Umbilical cord (tissue), 2 donors: Measurements from ENCODE around the gene OR6V1. TPM values are rescaled to one million over a fixed set of nuclear protein-coding genes. Genes with fewer than 3 reads are reported as not detected.
"Not testable (repeated sequence)": the region's sequence is repeated elsewhere in the genome, so short reads cannot be mapped to it uniquely, and the experiment has no call there.

Source experiments
- DNase-seq: peaks from one replicate; pipeline ENCODE4 v3.0.0-alpha.2; 2015; ENCODE audit warnings: low spot score
- total RNA-seq: library from RNA; depleted of rRNA; stranded (reverse); fragments of >200 nt; gene quantifications from one replicate; pipeline ENCODE4 v1.2.3, GENCODE V29; 2014; ENCODE audit warnings: low replicate concordance; ENCODE audit not compliant: insufficient read depth

OR6V1 gene
- total RNA-seq, 1 donor from 2014 or later = 1.7 TPM

DNA sequence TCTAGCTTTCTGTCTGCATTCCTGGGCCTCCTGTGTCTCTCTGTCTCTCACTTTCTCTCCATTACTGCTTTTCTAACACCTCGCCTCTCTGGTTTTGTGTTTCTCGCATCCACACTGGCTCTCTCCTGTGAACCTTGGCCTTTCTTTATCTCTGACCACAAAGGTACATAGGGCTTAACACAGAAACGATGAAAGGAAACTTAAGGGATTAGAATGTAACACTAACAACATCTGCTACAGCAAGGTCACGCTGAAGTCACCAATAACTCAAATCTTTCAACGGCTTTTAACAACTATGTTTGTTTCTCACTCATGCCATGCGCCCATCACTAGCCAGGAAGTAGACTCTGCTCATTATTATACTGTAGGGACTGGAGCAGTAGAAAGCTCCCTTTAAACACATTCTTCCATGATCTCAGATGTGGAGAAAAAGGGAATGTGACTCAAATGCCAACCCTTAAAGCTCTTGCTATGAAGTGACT lies 9.3 kb upstream of the OR6V1 start:
- DNase-seq = no peak

DNA sequence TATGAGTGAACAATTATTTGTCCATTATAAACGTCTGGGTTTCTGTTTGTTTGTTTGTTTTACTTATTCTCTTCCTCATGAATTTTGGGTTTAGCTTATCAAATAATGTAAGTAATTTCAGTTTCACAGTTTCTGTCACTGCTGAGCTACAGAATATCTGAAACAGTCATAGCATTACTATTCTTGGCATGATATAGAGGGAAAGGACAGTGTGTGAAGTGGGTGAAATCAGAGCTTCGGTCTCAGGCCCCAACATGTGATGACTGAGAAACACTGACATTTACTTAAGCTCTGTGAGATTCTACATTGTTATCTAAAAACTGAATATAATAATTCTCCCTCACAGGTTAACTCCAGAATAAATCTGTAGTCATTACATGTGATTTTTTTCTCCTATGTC lies 8.8 kb upstream of the OR6V1 start:
- DNase-seq = no peak

DNA sequence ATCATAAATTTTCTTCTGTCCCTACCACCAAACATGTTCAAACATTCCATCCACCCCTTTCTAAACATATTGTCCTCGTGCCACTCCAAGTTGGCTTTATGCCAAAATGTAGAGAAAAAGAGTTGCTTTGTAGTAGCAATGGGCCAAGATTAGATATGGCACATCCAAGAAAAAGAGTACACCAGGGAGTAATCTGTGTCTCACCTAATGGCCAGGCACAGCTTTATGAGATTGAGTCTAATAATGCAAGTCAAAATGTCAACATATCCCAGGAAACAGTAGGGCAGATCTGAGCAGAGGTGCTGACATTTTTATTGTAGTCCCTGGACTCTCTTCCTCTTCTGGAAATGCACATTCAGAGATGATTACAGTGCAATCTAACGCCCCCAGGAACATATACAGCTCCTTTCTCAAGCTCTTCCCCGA lies 5.7 kb upstream of the OR6V1 start:
- no peak for DNase-seq

DNA sequence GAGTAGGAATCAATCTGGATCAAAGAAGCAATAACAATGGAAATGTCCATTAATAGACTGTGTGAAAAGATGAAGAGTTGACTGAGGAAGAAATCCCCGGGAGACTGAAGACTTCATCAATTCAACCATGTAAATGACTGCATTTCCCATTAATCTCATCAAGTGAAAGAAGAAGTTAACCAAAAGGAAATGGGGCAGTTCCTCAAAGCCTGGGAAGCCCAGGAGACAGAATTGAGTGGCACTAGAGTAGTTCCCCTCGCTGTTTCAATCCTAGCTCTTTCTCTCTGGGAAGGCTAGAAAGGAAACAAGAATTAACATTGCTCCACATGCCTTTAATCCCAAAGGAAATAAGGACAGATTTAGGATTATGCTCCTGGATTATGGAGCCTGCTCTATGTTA lies 4.8 kb upstream of the OR6V1 start:
- DNase-seq = no peak

DNA sequence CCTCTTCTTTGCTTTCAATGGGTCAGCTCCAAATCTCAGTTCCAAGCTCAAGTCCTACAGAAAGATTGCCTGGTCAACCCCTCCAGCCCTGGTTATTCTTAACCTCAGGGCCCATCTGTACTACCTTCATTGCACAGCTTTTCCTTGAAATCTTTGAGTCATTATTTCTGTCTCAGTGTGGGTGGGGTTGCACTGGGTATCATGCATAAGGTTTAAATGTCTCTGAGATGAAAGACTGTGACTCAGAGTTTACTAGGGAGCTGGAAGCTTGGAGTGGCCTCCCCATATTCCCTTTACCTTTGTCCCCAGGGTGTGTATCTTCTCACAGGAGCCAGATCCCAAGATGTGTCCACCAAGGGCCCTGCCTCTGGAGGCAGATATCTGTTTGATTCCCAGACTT lies 3.3 kb upstream of the OR6V1 start:
- DNase-seq = no peak

DNA sequence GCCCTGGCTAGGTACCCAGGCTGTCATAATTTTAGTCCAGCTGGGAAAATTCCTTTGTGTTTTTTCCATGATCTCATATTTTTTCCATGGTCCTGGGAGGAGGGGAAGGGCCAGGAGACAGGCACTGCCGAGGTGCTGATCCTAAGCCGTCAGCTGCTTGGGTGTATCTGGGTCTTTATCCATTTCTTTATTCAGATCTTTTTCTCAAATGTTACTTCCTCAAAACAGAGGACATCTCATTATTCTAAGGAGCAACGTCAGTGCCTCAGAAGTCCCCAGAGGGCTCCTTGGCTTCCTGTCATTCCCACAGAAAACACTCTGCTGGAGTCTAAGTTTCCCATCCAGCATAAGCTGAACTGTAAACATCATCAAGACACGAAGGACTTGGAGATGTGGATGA lies 2.8 kb upstream of the OR6V1 start:
- no peak for DNase-seq

DNA sequence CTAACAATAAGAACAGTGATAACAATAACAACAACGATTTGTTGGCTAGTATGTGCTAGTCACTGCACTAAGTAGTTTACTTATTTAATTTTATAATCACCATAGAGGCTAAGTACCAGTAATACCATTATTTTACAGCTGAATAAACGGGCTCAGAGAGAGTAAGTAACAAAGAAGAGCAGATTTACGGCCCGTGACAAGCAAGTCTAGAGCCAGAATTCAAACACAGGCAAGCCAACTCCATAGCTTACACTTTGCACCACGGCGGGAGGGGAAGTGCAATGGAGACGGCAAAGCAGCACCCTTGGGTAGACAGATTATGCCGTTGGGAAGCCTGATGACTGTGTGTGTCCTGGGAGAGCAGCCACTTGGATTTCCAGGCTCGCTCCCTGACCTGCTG lies 1.2 kb upstream of the OR6V1 start:
- no peak for DNase-seq

DNA sequence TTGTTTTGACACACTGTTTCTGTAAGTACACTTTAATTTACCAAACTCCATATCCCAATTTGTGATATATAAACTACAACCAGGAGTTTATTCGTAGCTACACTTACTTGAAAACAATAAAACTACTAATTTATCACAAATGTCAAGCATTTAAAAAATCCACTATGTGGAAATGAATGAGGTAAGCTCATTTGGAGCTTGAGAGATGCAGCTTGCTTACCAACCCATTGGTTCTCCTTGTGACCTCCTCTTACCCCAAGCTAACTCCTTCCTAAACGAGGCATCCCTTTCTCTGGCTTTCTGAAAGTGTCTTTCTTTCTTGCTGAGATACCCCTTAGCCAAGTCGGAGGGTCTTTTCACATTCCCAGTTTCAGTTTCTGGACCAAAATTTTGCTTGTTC lies 2.5 kb downstream of the OR6V1 start:
- DNase-seq = no peak

DNA sequence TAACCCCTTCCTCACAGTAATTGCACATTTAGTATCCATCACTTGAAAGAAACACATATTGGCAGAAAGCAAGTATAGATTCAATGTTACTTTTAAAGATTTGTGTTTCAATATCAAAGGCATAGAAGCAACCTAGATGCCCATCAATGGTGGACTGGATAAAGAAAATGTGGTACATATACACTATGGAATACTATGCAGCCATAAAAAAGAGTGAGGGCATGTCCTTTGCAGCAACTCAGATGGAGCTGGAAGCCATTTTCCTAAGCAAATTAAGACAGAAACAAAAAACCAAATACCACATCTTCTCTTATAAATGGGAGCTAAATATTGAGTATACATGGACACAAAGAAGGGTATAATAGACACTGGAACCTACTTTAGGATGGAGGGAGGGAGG lies 3.6 kb downstream of the OR6V1 start:
- no peak for DNase-seq

DNA sequence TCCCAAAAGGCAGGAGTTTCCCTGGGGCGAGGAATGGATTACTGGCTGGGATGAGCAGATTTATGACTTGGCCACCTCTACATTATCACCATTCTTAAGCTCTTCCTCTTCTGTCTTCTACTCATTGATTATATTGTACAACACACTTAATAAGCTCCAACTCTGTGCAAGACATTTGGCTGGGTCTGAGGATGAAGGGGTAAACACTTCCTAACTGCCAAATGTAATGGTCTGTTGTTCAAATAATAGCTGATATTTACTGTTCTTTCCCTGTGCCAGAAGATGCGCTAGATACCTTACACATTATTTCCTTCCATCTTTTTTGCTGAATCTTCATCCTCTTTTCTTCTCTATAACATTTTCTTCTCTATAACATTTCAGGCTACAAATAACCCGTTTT lies 11.6 kb downstream of the OR6V1 start:
- DNase-seq = no peak

DNA sequence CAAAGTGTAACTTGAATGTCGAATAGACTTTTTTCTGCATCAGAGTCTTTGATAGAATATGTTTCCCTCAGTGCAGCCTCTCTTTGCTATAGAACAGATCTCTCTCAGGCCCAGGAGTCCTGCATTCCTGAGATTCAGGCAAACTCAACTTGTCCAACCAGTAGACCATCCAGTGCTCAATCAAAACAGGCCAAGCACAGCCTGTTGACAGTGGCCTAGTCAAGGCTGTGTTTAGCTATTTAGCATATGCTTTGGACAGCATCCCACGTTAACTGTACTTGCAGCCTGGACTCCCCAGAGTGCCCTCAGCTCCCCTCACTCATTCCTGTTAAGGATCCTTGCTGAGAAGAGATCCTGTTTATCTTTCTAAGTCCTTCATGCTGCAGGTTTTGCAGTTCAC lies 16.3 kb downstream of the OR6V1 start:
- peak; percentile 10 for DNase-seq

DNA sequence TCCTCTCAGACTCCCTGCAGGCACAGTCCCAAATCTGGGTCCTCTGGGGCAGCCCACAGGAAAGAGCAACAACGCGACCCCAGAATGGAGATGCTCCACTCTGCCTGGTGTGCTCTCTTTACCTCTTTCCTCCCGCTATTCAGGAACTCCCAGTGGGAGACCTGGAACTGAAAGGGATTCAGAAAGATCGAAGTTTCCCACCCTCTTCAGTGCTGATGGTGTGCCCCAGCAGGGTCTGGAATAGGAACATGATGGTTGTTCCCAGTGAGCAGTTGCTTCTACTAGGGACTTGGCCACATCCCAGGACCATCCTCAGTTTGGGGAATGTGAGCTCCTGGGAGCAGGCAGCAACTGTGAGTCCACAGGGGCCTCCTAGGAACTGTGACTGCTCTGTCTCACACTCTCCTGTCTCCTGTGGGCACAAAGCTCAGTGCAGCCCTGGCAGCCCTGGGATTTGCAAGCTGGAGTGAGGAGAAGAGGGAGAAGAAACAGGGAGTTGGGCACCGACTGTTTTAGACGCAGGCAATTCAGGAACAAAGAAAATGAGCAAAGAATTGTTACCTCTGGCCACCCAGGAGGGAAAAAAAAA lies 17.9 kb downstream of the OR6V1 start:
- DNase-seq = no peak

DNA sequence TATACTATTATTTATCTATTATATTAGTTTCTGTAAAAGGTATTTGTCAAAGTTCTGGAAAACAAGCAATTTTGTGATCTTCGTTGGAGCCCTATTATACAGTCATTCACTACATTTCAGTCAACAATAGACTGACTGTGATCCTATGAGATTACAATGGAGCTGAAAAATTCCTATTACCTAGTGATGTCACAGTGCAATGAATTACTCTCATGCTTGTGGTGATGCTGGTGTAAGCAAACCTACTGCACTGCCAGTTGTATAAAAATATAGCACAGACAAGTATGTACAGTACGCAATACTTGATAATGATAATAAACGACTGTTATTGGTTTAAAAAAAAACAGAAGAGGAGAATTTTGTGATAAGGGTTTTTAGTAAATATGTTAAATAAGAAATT lies 21.4 kb downstream of the OR6V1 start:
- DNase-seq = no peak

DNA sequence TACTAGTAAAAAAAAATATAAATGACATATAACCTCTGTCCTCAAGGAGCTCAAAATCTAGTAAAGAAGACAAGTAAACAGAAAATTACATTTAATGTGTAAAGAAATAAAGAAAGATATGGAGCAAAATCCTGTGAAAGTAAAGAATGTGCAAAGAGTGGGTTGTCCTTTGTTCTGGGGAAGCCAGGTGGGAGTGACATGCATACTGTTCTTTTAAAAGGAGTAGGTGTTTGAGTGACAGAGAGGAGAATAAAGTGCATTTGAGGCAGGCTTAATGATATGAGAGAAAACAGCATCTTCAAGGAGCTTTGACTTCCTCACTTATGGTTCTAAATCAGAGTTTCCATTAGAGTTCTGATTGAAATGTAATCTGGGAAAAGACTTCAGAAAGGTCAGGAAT lies 22.0 kb downstream of the OR6V1 start:
- DNase-seq = no peak

DNA sequence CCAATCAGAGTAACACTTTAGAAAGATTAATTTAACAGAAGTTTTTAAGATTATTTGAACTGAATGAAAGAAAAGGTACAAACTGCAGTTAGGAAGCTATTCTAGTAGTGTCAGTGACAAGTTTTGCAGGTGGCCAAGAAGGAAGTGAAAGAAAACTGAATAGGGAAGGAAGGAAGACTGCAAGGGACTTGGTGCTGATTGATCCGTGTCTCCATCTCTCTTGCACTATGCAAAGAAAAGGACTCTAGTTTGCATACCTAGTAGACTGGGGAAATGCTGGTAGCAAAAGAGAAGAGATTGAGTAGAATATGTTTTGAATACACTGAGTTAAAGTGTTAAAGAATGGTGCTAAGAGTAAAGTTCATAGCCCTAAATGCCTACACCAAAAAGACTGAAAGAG lies 33.0 kb downstream of the OR6V1 start:
- DNase-seq = no peak

DNA sequence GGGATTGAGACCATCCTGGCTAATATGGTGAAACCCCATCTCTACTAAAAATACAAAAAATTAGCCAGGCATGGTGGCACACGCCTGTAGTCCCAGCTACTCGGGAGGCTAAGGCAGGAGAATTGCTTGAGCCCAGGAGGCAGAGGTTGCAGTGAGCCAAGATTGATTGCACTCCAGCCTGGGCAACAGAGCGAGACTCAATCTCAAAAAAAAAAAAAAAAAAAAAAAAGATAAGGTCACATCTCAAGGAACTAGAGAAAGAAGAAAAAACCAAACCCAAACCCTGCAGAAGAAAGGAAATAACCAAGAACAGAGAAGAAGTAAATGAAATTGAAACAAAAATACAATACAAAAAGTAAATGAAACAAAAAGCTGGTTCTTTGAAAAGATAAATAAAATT lies 33.5 kb downstream of the OR6V1 start:
- DNase-seq = not testable (repeated sequence)

DNA sequence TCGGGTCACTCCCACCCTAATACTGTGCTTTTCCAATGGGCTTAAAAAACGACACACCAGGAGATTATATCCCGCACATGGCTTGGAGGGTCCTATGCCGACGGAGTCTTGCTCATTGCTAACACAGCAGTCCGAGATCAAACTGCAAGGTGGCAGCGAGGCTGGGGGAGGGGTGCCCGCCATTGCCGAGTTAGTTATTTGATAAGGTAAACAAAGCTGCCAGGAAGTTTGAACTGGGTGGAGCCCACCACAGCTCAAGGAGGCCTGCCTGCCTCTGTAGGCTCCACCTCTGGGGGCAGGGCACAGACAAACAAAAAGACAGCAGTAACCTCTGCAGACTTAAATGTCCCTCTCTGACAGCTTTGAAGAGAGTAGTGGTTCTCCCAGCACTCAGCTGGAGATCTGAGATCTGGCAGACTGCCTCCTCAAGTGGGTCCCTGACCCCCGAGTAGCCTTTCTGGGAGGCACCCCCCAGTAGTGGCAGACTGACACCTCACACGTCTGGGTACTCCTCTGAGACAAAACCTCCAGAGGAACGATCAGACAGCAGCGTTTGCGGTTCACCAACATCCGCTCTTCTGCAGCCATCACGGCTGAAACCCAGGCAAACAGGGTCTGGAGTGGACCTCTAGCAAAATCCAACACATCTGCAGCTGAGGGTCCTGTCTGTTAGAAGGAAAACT lies 36.5 kb downstream of the OR6V1 start:
- not testable (repeated sequence) for DNase-seq

DNA sequence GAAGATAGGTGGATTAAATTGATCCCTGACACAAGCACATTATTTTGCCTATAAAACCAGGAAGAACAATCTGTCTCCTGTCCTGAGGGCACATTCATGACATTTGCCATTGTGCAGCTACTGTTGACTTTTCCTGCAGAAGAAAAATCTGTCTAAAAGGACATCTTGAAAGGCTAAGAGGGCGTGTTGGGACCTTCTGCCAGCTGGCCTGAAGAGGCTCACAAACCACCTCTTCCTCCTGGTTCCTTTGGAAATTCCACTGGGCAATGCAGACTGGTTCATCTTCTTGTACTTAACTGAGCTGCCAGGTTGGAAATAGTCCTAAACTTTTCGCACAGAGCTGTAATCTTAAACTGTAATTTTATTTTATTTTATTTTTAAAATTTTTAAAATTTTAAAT lies 44.0 kb downstream of the OR6V1 start:
- no peak for DNase-seq

DNA sequence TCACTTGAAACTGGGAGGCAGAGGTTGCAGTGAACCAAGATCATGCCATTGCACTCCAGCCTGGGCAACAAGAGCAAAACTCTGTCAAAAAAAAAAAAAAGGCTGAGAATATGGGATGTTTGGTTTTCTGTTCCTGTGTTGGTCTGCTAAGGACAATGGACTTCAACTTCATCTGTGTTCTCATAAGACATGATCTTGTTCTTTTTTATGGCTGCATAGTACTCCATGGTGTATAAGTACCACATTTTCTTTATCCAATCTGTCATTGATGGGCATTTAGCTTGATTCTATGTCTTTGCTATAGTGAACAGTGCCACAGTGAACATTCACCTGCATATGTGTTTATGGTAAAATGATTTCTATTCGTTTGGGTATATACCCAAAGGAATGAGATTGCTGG lies 47.4 kb downstream of the OR6V1 start:
- not testable (repeated sequence) for DNase-seq
